ENCODE data around the gene OR52E6.
A peak's percentile ranks its signal among the peaks of the same experiment; 100 is the strongest.

The OR52E6 gene

DNA sequence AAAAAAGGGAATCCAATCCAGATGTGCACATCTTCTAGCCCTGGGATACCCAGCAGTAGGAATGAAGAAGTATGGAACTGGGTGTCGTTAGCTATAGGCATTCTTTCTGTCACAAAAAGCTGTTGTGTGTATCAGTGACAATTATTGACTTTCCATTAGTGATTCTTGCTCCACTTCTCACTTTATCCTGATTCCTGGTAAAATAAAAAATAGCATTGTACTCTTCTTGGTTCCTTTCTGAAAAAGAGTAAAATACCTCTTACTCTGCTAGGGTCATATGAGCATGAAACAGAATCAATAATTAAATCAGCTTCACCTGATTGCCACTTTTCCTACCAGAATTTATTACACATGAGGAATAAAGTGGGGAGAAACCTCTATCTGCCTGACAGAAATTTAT, at the start of gene OR52E6:
OR52E6 (minus strand) TSS at position 101 of the 400 bp plus-strand sequence; CDS start at position 101, 0 bp downstream.
- Histone ChIP-seq H3K4me3 (no peak within 1 kb of the TSS), H3K4me2 (no peak within 1 kb of the TSS), H4K20me1 (no peaks in the 10 kb centered on the region), H3K36me3 (no peaks in the 10 kb centered on the region), H3K9me3 (replicated peaks in 1 of 11) (peaks cover 0 to 5% (median 0%) of the 10 kb centered on the region in 11 experiments; a peak in 1 of 22 replicates), H3K27ac (no peak within 1 kb of the TSS), H3K27me3 (no peaks in the 10 kb centered on the region), H3K4me1 (no peaks in the 10 kb centered on the region), H3K9ac (no peak within 1 kb of the TSS)
- TF ChIP-seq Cebpa-rat (IDR thresholded peaks at IDR 0.05), result no peak

DNA sequence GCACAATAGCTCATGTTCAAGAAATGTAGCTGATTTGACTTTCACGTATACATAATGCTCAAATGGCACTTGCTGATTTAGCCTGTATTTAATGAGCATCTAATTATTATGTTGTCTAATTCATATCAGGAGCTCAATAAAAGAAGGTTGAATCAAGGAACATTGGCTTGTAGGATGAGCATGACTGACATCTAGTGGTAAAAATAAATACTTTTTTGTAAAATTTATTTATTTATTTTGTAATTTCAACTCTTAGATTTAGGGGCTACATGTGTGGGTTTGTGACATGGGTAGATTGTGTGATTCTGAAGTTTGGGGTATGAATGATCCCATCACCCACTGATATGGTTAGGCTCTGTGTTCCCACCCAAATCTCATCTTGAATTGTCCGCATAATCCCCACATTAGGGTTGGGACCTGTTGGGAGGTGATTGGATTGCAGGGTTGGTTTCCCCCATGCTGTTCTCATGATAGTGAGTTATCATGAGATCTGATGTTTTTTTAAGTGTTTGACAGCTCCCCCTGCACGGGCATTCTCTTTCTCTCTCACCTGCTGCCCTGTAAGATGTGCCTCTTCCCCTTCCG, 49.6 kb upstream of the OR52E6 start:
- no peak overlapping the region for H3K9ac ChIP-seq
- no peaks in the 10 kb centered on the region for H3K36me3 ChIP-seq
- no peaks in the 10 kb centered on the region for H3K9me3 ChIP-seq (replicated peaks in 1 of 11)
- no peak overlapping the region for H3K27ac ChIP-seq
- no peak overlapping the region for H3K4me3 ChIP-seq
- H3K4me2 ChIP-seq, result no peak overlapping the region
- no peak for TF ChIP-seq Cebpa-rat (IDR thresholded peaks at IDR 0.05)
- no peaks in the 10 kb centered on the region for H3K4me1 ChIP-seq
- no peaks in the 10 kb centered on the region for H4K20me1 ChIP-seq
- H3K27me3 ChIP-seq, result no peaks in the 10 kb centered on the region

- H3K27ac ChIP-seq, result no peak overlapping the region
- H3K4me2 ChIP-seq, result no peak overlapping the region
- no peaks in the 10 kb centered on the region for H3K4me1 ChIP-seq
- no peaks in the 10 kb centered on the region for H3K27me3 ChIP-seq
- no peaks in the 10 kb centered on the region for H3K36me3 ChIP-seq
- no peaks in the 10 kb centered on the region for H3K9me3 ChIP-seq (replicated peaks in 1 of 11)
- H4K20me1 ChIP-seq, result no peaks in the 10 kb centered on the region
- no peak overlapping the region for H3K9ac ChIP-seq
- H3K4me3 ChIP-seq, result no peak overlapping the region
- no peak for TF ChIP-seq Cebpa-rat (IDR thresholded peaks at IDR 0.05)
Observed at GRCh38 chr11:5887661-5888060, 46.0 kb upstream of the OR52E6 start.

DNA sequence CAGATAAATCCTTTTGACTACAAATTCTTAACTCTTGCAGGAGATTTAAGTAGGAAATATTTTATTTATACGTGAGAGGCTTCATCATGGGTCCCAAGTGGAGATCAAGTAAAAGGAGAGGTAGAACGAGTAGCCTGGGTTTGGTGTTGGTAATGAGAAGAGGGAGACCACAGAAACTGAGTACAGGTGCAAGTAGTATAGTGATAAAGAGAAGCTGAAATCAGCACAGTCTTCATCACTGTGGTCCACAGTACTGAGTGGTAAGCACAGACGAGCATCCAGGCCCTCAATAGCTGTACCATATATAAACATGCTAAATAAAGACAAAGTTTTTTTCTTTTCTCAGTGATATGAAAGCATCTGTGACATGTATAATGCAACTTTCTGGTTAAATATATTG, 45.5 kb upstream of the OR52E6 start:
- Histone ChIP-seq H3K27ac (no peak overlapping the region), H3K36me3 (no peaks in the 10 kb centered on the region), H3K9ac (no peak overlapping the region), H4K20me1 (no peaks in the 10 kb centered on the region), H3K27me3 (no peaks in the 10 kb centered on the region), H3K9me3 (replicated peaks in 1 of 11) (no peaks in the 10 kb centered on the region), H3K4me1 (no peaks in the 10 kb centered on the region), H3K4me2 (no peak overlapping the region), H3K4me3 (no peak overlapping the region)
- TF ChIP-seq Cebpa-rat (IDR thresholded peaks at IDR 0.05), result no peak

DNA sequence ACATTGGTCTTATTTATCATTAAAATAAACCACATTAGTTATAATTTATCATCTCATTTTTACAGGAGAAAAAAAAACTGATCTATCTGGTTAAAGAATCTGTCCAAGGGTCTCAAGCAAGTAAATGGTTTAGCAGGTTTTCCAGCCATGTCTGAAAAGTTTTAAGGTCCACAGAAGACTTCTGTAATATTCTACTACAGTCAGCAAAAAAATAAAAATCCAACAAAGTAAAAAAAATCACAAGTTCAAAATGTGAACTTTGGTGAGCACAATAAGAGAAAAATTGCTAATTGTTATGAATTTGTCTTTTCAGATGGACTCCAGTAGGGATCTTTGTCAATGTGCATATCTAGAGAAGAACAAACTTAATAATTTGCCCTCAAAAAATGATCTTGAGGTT, 40.1 kb upstream of the OR52E6 start:
- Histone ChIP-seq H3K9me3 (replicated peaks in 1 of 11) (no peaks in the 10 kb centered on the region), H3K36me3 (no peaks in the 10 kb centered on the region), H4K20me1 (no peaks in the 10 kb centered on the region), H3K4me3 (no peak overlapping the region), H3K9ac (no peak overlapping the region), H3K4me1 (no peaks in the 10 kb centered on the region), H3K27me3 (no peaks in the 10 kb centered on the region), H3K27ac (no peak overlapping the region), H3K4me2 (no peak overlapping the region)
- no peak for TF ChIP-seq Cebpa-rat (IDR thresholded peaks at IDR 0.05)

DNA sequence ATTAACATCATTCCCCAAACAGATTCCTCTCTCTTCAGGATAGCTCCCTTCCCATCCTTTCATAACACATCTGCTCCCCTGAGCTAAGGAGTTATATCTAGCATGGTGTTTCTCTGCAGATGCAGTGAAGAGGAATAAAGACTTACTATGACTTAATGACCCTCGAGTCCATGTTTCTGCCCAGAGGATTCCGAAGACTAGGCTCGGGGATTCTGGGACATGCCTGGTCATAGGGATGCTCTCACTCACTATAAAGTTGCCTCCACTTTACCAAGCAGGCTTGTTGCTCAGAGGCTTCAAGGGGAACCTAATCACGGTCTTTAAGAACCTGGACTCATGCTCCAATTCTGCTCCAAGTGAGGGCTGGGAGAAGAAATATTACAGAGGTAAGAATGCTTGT, 38.6 kb upstream of the OR52E6 start, which contains the start of gene OR52E4:
OR52E4 (plus strand) TSS at position 301 of the 400 bp plus-strand sequence. CDS start 3,664 bp downstream, outside the sequence.
- H3K4me3 ChIP-seq, result no peak within 1 kb of the TSS
- no peaks in the 10 kb centered on the region for H3K36me3 ChIP-seq
- TF ChIP-seq Cebpa-rat (IDR thresholded peaks at IDR 0.05), result no peak
- no peak within 1 kb of the TSS for H3K4me2 ChIP-seq
- no peak within 1 kb of the TSS for H3K9ac ChIP-seq
- H4K20me1 ChIP-seq, result no peaks in the 10 kb centered on the region
- no peaks in the 10 kb centered on the region for H3K9me3 ChIP-seq (replicated peaks in 1 of 11)
- H3K27ac ChIP-seq, result no peak within 1 kb of the TSS
- H3K27me3 ChIP-seq, result no peaks in the 10 kb centered on the region
- H3K4me1 ChIP-seq, result no peaks in the 10 kb centered on the region

DNA sequence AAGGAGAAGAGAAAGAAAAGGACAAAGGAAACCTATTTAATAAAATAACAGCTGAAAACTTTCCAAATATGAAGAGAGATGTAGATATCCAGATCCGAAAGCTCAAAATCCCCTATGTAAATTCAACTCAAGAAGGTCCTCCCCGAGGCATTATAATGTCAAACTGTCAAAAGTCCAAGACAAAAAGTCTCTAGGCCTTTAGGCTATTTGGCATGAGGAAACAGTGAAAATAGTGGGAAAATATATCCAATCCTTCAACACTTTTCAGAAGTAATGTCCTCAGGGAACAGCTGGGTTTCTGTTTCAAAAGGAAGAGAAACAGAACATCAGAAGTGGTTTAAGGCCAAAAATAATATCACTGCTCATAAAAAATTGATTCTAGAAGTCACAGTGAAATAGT, 36.9 kb upstream of the OR52E6 start:
- H3K9me3 ChIP-seq (replicated peaks in 1 of 11), result no peaks in the 10 kb centered on the region
- H3K4me3 ChIP-seq, result no peak overlapping the region
- no peak overlapping the region for H3K9ac ChIP-seq
- H3K27ac ChIP-seq, result no peak overlapping the region
- no peak for TF ChIP-seq Cebpa-rat (IDR thresholded peaks at IDR 0.05)
- no peaks in the 10 kb centered on the region for H3K4me1 ChIP-seq
- no peaks in the 10 kb centered on the region for H3K27me3 ChIP-seq
- no peaks in the 10 kb centered on the region for H4K20me1 ChIP-seq
- H3K36me3 ChIP-seq, result no peaks in the 10 kb centered on the region
- no peak overlapping the region for H3K4me2 ChIP-seq

DNA sequence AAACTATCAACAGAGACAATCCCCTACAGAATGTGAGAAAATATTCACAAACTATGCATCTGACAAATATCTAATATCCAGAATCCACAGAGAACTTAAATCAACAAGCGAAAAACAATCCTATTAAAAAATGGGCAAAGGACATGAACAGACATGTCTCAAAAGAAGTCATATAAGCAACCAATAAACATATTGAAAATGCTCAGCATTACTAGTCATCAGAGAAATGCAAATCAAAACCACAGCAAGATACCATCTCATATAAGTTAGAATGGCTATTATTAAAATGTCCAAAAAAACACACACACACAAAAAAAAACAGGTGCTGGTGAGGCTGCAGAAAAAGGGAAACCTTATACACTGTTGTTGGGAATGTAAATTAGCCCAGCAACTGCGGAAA, 24.1 kb upstream of the OR52E6 start:
- H4K20me1 ChIP-seq, result no peaks in the 10 kb centered on the region
- no peak overlapping the region for H3K4me2 ChIP-seq
- peaks cover 0 to 5% (median 0%) of the 10 kb centered on the region in 11 experiments; a peak in 3 of 22 replicates for H3K9me3 ChIP-seq (replicated peaks in 1 of 11)
- H3K9ac ChIP-seq, result no peak overlapping the region
- no peak overlapping the region for H3K4me3 ChIP-seq
- no peak overlapping the region for H3K27ac ChIP-seq
- no peaks in the 10 kb centered on the region for H3K4me1 ChIP-seq
- no peaks in the 10 kb centered on the region for H3K27me3 ChIP-seq
- H3K36me3 ChIP-seq, result no peaks in the 10 kb centered on the region
- no peak for TF ChIP-seq Cebpa-rat (IDR thresholded peaks at IDR 0.05)

GRCh38 chr11:5857590-5857989, 15.9 kb upstream of the OR52E6 start, which contains the start of gene OR52E8:
TSS of gene OR52E8 (minus strand) at chr11:5857690. CDS start at chr11:5857690, 0 bp downstream.
- Histone ChIP-seq H3K9me3 (replicated peaks in 1 of 11) (peaks cover 0 to 7% (median 4%) of the 10 kb centered on the region in 11 experiments; a peak in 7 of 22 replicates), H3K4me3 (no peak within 1 kb of the TSS), H3K36me3 (no peaks in the 10 kb centered on the region), H3K4me1 (no peaks in the 10 kb centered on the region), H3K27me3 (no peaks in the 10 kb centered on the region), H4K20me1 (no peaks in the 10 kb centered on the region), H3K4me2 (no peak within 1 kb of the TSS), H3K27ac (no peak within 1 kb of the TSS), H3K9ac (no peak within 1 kb of the TSS)
- TF ChIP-seq Cebpa-rat (IDR thresholded peaks at IDR 0.05), result no peak

- Histone ChIP-seq H3K9me3 (replicated peaks in 1 of 11) (peaks cover 0 to 12% (median 4%) of the 10 kb centered on the region in 11 experiments; a peak in 9 of 22 replicates), H3K27ac (no peak overlapping the region), H3K4me1 (no peaks in the 10 kb centered on the region), H3K27me3 (no peaks in the 10 kb centered on the region), H3K36me3 (no peaks in the 10 kb centered on the region), H3K4me3 (no peak overlapping the region), H3K4me2 (no peak overlapping the region), H4K20me1 (no peaks in the 10 kb centered on the region), H3K9ac (no peak overlapping the region)
- TF ChIP-seq Cebpa-rat (IDR thresholded peaks at IDR 0.05), result 0 out of 22 replicates have a peak, but pooled peaks of 1 of the 11 experiments have one; percentile 29
Observed at GRCh38 chr11:5851002-5851401, 9.3 kb upstream of the OR52E6 start.

Measured in BLaER1 treated with 17β-estradiol and CSF1 and Interleukin-3, amounts not matched to agents 10 nM and 100 nM (cell line).